Measurements from ENCODE around the gene HRCT1.

Gene HRCT1

GRCh38 chr9:35870351-35870923 is 35.6 kb upstream of the HRCT1 start, which contains the start of gene OR13J1:
Gene OR13J1, minus strand, starts transcription at chr9:35870401. Its CDS starts 0 bp downstream, at chr9:35870401.
- H4K20me1 ChIP-seq (ENCODE audit: insufficient read depth, low read length): no peaks in the 10 kb centered on the region
- TF ChIP-seq CTCF (IDR thresholded peaks at IDR 0.05; ENCODE audit: borderline replicate concordance, extremely low read depth, low read length, poor library complexity, severe bottlenecking): no peak
- TF ChIP-seq EZH2 (IDR thresholded peaks at IDR 0.05; ENCODE audit: borderline replicate concordance, low read depth, low read length, severe bottlenecking): no peak
- no peak within 1 kb of the TSS for H3K27ac ChIP-seq (ENCODE audit: low read length)
- no peaks in the 10 kb centered on the region for H3K79me2 ChIP-seq (ENCODE audit: insufficient read depth, low read length)
- no peak within 1 kb of the TSS for H2AFZ ChIP-seq (ENCODE audit: low read depth, low read length)
- H3K4me3 ChIP-seq (ENCODE audit: low read depth in 1 of 2, low read length in 2 of 2): no peak within 1 kb of the TSS
- no peaks in the 10 kb centered on the region for H3K4me1 ChIP-seq (ENCODE audit: insufficient read depth, low read length)
- H3K9ac ChIP-seq (ENCODE audit: low read depth, low read length): no peak within 1 kb of the TSS
- ATAC-seq (ENCODE audit: insufficient read depth, low read depth) (no peak), DNase-seq (no peak)
- H3K9me3 ChIP-seq (ENCODE audit: insufficient read depth, low read length, severe bottlenecking): no peaks in the 10 kb centered on the region
- no peaks in the 10 kb centered on the region for H3K27me3 ChIP-seq (ENCODE audit: insufficient read depth, low read length, poor library complexity)
- H3K36me3 ChIP-seq (ENCODE audit: insufficient read depth, low read length): no peaks in the 10 kb centered on the region
- no peak within 1 kb of the TSS for H3K4me2 ChIP-seq (ENCODE audit: insufficient read depth, low read length)

GRCh38 chr9:35871545-35871944 is 34.5 kb upstream of the HRCT1 start:
- Histone ChIP-seq H3K27ac (ENCODE audit: low read length) (no peak overlapping the region), H3K9me3 (ENCODE audit: insufficient read depth, low read length, severe bottlenecking) (no peaks in the 10 kb centered on the region), H3K9ac (ENCODE audit: low read depth, low read length) (no peak overlapping the region), H3K4me3 (ENCODE audit: low read depth in 1 of 2, low read length in 2 of 2) (no peak overlapping the region), H3K4me2 (ENCODE audit: insufficient read depth, low read length) (no peak overlapping the region), H3K4me1 (ENCODE audit: insufficient read depth, low read length) (no peaks in the 10 kb centered on the region), H3K27me3 (ENCODE audit: insufficient read depth, low read length, poor library complexity) (no peaks in the 10 kb centered on the region), H4K20me1 (ENCODE audit: insufficient read depth, low read length) (no peaks in the 10 kb centered on the region), H3K79me2 (ENCODE audit: insufficient read depth, low read length) (no peaks in the 10 kb centered on the region), H2AFZ (ENCODE audit: low read depth, low read length) (no peak overlapping the region), H3K36me3 (ENCODE audit: insufficient read depth, low read length) (no peaks in the 10 kb centered on the region)
- ATAC-seq (ENCODE audit: insufficient read depth, low read depth): no peak
- no peak for TF ChIP-seq EZH2 (IDR thresholded peaks at IDR 0.05; ENCODE audit: borderline replicate concordance, low read depth, low read length, severe bottlenecking)
- no peak for TF ChIP-seq CTCF (IDR thresholded peaks at IDR 0.05; ENCODE audit: borderline replicate concordance, extremely low read depth, low read length, poor library complexity, severe bottlenecking)
- DNase-seq: no peak

- Histone ChIP-seq H2AFZ (ENCODE audit: low read depth, low read length) (no peak overlapping the region), H4K20me1 (ENCODE audit: insufficient read depth, low read length) (no peaks in the 10 kb centered on the region), H3K9me3 (ENCODE audit: insufficient read depth, low read length, severe bottlenecking) (no peaks in the 10 kb centered on the region), H3K4me2 (ENCODE audit: insufficient read depth, low read length) (no peak overlapping the region), H3K27me3 (ENCODE audit: insufficient read depth, low read length, poor library complexity) (no peaks in the 10 kb centered on the region), H3K4me3 (ENCODE audit: low read depth in 1 of 2, low read length in 2 of 2) (no peak overlapping the region), H3K4me1 (ENCODE audit: insufficient read depth, low read length) (no peaks in the 10 kb centered on the region), H3K27ac (ENCODE audit: low read length) (no peak overlapping the region), H3K36me3 (ENCODE audit: insufficient read depth, low read length) (no peaks in the 10 kb centered on the region), H3K9ac (ENCODE audit: low read depth, low read length) (no peak overlapping the region), H3K79me2 (ENCODE audit: insufficient read depth, low read length) (no peaks in the 10 kb centered on the region)
- no peak for DNase-seq
- TF ChIP-seq CTCF (IDR thresholded peaks at IDR 0.05; ENCODE audit: borderline replicate concordance, extremely low read depth, low read length, poor library complexity, severe bottlenecking): no peak
- TF ChIP-seq EZH2 (IDR thresholded peaks at IDR 0.05; ENCODE audit: borderline replicate concordance, low read depth, low read length, severe bottlenecking): no peak
- no peak for ATAC-seq (ENCODE audit: insufficient read depth, low read depth)
Observed at GRCh38 chr9:35872505-35872904, 33.5 kb upstream of the HRCT1 start.
